Activated CD4-positive, alpha-beta T cell treated with anti-CD3 and anti-CD28 coated beads, Interleukin-2, amount 50 U/mL, for 1 hour (primary cell): ENCODE measurements around the gene TRIM31.
"Not testable (repeated sequence)": the region's sequence is repeated elsewhere in the genome, so short reads cannot be mapped to it uniquely, and the experiment has no call there.

Source experiments
- DNase-seq: peaks from one replicate; pipeline ENCODE4 v3.0.0-alpha.2; 2020

The TRIM31 gene

DNA sequence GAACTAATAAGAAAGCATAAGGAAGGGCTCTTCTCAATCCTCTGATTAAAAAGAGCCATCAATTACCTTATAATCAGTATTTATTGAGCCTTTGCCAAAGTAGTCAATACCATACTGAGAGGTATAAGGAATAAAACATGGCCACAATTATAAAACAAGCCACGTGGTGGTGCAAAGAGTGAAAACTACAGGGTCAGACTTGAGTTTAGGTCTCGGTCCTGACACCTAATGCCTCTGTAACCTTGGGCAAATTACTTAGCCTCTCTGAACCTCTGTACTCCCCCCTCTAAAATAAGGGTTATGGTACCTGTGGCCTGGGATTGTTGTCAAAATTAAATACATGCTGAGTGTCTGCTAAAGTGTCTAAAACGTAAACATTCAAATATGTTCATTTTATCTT lies 36.3 kb upstream of the TRIM31 start:
- no peak for DNase-seq

GRCh38 chr6:30147096-30147495 lies 34.2 kb upstream of the TRIM31 start:
- DNase-seq = no peak

GRCh38 chr6:30145818-30146217 lies 32.9 kb upstream of the TRIM31 start:
- no peak for DNase-seq

DNA sequence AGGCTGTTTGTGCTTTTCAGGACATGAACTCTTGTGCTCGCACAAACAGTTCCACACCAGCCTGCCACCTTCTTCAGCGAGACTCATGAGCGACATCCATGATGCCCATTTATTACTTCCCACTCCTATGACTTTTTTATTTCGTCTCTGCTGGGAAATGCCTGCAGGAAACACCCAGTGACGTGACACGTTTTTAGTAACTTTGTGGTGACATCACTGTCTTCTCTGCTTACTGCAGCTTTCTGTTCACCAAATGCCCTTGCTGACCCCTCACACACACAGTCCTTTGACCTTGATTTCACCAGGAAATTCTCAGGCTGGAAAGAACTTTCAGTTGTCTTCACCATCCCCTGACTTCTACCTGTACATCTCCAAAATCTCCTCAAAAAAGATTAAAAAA lies 31.9 kb upstream of the TRIM31 start:
- DNase-seq = no peak

GRCh38 chr6:30143780-30144179 lies 30.9 kb upstream of the TRIM31 start:
- no peak for DNase-seq

GRCh38 chr6:30142665-30143064 lies 29.8 kb upstream of the TRIM31 start:
- no peak for DNase-seq

DNA sequence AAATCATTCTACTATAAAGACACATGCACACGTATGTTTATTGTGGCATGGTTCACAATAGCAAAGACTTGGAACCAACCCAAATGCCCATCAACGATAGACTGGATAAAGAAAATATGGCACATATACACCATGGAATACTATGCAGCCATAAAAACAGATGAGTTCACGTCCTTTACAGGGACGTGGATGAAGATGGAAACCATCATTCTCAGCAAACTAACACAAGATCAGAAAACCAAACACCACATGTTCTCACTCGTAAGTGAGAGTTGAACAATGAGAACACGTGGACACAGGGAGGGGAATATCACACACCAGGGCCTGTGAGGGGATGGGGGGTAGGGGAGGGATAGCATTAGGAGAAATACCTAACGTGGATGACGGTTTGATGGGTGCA lies 27.4 kb upstream of the TRIM31 start:
- not testable (repeated sequence) for DNase-seq

GRCh38 chr6:30136570-30137286 lies 23.8 kb upstream of the TRIM31 start:
- DNase-seq = no peak

- no peak for DNase-seq
Observed at GRCh38 chr6:30135757-30136156, 22.9 kb upstream of the TRIM31 start, which contains the start of gene TRIM40. Gene TRIM40 (plus strand): TSS chr6:30136140. CDS start chr6:30137037, 897 bp downstream.

GRCh38 chr6:30135147-30135546 lies 22.3 kb upstream of the TRIM31 start:
- DNase-seq = no peak

- DNase-seq = no peak
Observed at GRCh38 chr6:30131947-30132497, 19.1 kb upstream of the TRIM31 start.

DNA sequence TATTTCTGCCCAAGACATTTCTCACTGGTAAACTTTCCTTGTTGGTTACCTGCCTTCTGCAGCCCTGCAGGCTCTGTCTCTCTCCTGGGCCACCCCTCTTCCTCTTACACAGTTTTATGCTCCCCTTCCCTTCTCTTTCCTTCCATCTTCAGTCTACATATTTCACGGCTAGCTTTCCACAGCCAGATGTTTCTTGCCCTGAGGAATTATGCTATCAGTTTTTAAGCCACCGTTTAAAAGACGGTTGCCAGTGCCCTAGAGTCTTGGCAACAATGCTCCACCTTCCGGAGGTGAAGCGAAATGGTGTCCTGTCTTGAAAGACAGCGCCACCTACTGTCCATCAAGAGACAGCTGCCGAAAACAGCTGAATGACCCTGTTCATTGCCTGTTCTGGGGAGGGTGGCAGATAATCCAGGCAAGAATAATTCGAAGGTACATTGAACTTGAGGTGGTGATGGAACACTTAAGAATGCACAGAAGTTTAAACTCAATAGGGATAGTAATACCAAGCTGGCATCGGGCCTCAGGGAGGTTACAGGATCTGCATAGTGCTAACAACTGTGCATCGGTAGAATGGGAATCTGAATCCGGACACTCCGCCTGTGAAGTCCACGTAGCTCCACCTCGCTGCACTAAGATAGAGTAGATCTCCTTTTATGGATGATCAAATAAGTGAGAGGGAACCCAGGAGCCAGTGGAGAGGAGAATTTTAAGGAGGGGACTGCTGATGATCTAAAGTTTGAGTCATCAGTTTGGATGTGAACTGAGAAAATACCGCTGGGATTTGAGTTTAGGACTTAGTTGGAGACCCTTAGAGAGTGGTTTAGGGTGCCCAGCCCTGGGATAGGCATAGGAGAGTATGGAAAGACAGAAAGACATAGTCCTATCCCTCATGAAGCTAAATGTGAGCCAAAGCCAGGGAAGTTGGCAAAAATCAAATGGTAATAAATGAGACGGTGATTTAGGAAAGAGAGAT lies 18.3 kb upstream of the TRIM31 start:
- DNase-seq = peak; percentile 53

GRCh38 chr6:30130179-30130679 lies 17.3 kb upstream of the TRIM31 start:
- no peak for DNase-seq

- DNase-seq = no peak
Observed at GRCh38 chr6:30129265-30130178, 16.6 kb upstream of the TRIM31 start.

DNA sequence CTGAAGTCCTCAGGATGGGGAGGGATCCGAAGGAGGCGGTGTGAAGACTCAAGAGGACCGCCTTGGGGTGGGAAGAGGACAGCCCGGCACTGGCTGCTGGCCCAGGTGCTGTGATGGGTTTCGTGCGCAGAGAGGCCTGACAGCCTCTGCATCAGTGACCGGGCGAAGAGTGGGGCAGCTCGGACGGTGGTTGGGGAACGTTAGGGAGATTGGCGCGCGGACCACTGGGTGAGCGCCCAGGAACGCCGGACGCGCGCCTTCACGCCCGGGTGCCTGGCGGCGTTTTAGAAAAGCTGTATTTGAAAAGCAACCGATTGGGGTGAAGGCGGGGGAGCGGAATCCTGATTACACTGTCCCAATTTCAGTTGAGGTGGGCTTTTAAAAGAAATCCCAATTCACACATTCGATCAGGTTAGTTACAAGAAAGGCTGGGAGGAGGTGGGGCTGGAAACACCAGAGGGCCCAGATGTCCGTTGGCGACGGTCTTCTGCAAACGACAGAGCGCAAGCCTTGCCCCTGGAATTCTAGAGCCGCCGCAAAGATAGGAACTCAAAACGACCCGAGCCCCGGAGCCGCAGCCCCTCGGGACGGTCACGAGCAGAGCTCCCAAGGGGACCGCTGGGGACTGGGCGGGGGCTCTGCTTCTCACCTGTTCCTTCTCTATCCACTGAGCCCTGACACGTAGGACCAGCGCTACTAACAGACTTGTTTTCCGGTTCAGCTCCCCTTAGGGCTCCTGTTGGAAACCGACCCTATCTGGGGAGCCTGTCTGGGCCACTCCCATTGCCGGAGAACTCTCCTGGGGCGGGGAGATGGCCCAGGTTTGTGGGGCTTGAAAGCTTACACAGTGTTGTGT lies 14.6 kb upstream of the TRIM31 start:
- DNase-seq = no peak

GRCh38 chr6:30122515-30122914 lies 9.6 kb upstream of the TRIM31 start:
- no peak for DNase-seq

- DNase-seq = no peak
Observed at GRCh38 chr6:30121446-30122366, 8.8 kb upstream of the TRIM31 start.

- DNase-seq = not testable (repeated sequence)
Observed at GRCh38 chr6:30118691-30119090, 5.8 kb upstream of the TRIM31 start.

- DNase-seq = no peak
Observed at GRCh38 chr6:30116724-30117123, 3.8 kb upstream of the TRIM31 start.

DNA sequence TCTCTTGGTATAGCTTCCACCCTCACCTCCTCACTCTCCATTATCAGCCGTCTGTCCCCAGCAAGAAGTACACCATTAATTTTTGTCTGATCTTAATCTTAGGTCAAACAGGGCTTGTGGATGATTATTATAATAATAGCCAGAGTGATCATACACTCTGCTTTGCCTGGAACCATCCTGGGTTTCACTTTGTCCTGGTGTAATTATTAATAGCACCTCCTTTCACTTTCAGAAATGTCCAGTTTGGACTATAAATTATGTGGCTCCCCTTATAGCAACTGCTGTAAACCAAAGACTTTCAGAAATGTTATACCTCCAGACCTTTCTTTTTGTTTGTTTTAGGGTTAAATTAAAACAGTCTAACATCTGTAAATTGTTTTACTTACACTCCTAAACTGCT lies 951 bp upstream of the TRIM31 start:
- no peak for DNase-seq
